WERI-Rb-1 (cell line): ENCODE data around the gene EIF4E2.

ENCODE experiments used
- DNase-seq: peaks from one replicate; pipeline ENCODE4 v3.0.0-alpha.2; 2020
- H3K27ac ChIP-seq: fragments of 250-450 bp; sonication (Bioruptor Pico); 2 replicates; pipeline ENCODE4 v1.5.1; 2020; ENCODE audit warnings: mild to moderate bottlenecking, moderate library complexity
- H3K27me3 ChIP-seq: fragments of 250-450 bp; sonication (Bioruptor Pico); 2 replicates; pipeline ENCODE4 v1.5.1; 2021; ENCODE audit warnings: mild to moderate bottlenecking, low read depth, moderate library complexity; ENCODE audit not compliant: insufficient read depth, severe bottlenecking
- H3K36me3 ChIP-seq: fragments of 250-450 bp; sonication (Bioruptor Pico); 2 replicates; pipeline ENCODE4 v1.5.1; 2020; ENCODE audit warnings: mild to moderate bottlenecking, moderate library complexity
- H3K4me3 ChIP-seq: 2 replicates; pipeline ENCODE4 v1.5.1; 2011; ENCODE audit warnings: low read depth, mild to moderate bottlenecking, control low read depth, low read length
- H3K9me3 ChIP-seq: fragments of 250-450 bp; sonication (Bioruptor Pico); 2 replicates; pipeline ENCODE4 v1.5.1; 2021; ENCODE audit warnings: mild to moderate bottlenecking, moderate library complexity; ENCODE audit not compliant: severe bottlenecking
- CTCF ChIP-seq: IDR thresholded peaks from 2 replicates; pipeline ENCODE4 v1.5.1; 2011; ENCODE audit warnings: low read depth, mild to moderate bottlenecking, control low read depth, inconsistent platforms, low read length

EIF4E2 gene

DNA sequence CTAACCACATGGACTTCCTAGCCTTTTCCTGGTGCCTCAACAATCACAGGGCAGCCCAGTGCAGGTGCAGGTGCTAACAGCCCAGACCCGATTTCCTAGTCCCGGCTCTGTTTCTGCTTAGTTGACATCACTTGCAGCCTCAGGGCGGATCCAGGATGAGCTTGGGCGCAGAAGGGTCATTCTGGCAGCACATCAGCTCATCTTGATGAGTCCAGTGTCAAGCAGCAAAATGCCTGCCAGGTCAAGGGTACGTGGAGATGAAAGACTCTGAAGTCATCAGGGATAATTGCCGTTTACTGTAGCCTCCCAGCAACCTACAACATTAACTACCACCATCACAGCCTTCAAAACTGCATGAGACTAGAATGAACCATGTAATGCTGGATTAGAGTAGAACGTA, 43.5 kb downstream of the EIF4E2 start:
- Histone ChIP-seq H3K27ac (no peak overlapping the region), H3K27me3 (no peaks in the 10 kb centered on the region), H3K9me3 (no peaks in the 10 kb centered on the region), H3K4me3 (no peak overlapping the region), H3K36me3 (no peaks in the 10 kb centered on the region)
- DNase-seq, result no peak
- TF ChIP-seq CTCF, result no peak

DNA sequence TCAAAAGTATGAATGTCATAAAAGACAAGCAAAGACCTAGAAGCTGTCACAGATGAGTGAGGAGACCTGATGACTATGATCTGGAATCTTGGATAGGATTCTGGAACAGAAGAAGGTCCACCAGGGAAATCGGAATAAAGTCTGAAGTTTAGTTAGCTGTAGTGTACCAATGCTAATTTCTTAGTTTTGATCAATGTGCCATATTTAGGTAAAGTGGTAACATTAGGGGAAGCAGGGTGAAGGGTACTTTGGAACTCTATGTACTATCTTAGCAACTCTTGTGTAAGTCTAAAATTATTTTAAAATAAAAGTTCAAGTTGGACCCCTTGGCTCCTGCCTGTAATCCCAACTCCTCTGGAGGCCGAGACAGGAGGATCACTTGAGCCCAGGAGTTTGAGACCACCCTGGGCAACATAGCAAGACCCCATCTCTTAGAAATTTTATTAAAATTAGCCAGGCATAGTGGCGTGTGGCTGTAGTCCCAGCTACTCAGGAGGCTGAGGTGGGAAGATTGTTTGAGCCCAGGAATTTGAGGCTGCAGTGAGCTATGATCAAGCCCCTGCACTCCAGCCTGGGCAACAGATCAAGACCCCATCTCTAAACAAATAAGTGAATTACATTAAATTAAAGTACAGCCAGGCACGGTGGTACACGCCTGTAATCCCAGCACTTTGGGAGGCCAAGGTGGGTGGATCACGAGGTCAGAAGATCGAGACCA, 47.0 kb downstream of the EIF4E2 start:
- H3K4me3 ChIP-seq, result no peak overlapping the region
- no peak for DNase-seq
- no peaks in the 10 kb centered on the region for H3K36me3 ChIP-seq
- no peaks in the 10 kb centered on the region for H3K27me3 ChIP-seq
- H3K27ac ChIP-seq, result no peak overlapping the region
- H3K9me3 ChIP-seq, result no peaks in the 10 kb centered on the region
- TF ChIP-seq CTCF, result no peak

DNA sequence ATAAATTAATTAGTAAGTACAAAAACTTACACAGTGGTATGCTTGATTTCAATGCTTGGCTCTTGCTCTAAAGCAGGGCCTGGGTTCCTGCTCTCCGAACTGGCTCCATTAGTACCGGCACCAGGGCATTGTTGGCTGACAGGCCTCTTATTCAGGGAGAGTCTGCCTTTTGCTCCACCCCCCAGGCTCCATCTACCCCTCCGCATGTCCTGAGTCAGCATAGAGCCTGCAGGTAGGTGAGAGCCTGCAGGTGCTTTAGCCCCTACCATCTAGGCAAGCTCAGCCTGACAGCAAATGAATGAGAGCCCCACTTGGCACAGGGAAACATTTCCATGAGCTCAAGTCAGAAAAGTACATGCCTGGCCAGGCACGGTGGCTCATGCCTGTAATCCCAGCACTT, 47.8 kb downstream of the EIF4E2 start:
- Histone ChIP-seq H3K36me3 (no peaks in the 10 kb centered on the region), H3K27ac (no peak overlapping the region), H3K4me3 (no peak overlapping the region), H3K27me3 (no peaks in the 10 kb centered on the region), H3K9me3 (no peaks in the 10 kb centered on the region)
- no peak for DNase-seq
- no peak for TF ChIP-seq CTCF

DNA sequence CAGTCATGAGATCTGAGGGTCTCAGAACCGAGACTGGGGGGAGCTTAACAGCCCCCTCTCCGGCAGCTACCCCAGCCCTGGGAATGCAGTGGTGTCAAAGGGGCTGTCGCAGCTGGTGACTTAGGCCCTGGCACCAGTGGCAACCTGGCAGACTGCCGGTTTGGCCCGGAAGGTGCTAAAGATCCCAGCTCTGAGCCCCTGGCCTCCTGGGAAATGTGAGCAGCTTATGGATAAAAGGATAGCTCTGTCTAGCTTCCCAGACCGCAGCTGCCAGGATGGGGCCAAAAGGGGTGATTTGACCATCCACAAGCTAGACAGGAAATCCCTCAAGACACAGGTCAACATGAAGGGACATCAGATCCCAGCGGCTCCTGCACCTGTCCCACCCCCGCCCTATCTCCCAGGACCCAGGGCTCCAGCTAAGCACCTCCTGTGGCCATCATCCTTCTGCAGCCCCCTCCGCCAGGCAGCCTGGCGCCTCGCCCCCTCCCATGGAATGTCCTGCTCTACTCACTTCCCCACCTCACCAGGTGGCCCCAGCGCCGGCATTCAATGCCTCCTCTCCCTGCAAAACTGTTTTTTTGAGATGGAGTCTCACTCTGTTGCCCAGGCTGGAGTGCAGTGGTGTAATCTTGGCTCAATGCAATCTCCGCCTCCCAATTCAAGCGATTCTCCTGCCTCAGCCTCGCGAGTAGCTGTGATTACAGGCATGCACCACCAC, 49.7 kb downstream of the EIF4E2 start:
- H3K36me3 ChIP-seq, result no peaks in the 10 kb centered on the region
- H3K9me3 ChIP-seq, result no peaks in the 10 kb centered on the region
- TF ChIP-seq CTCF, result no peak
- H3K27me3 ChIP-seq, result no peaks in the 10 kb centered on the region
- H3K4me3 ChIP-seq, result no peak overlapping the region
- H3K27ac ChIP-seq, result no peak overlapping the region
- peak; percentile 48 for DNase-seq

GRCh38 chr2:232603283-232603682, 52.8 kb downstream of the EIF4E2 start:
- TF ChIP-seq CTCF, result no peak

More at GRCh38 chr2:232603283-232603682, 52.8 kb downstream of the EIF4E2 start:
- H3K36me3 ChIP-seq, result no peaks in the 10 kb centered on the region
- H3K4me3 ChIP-seq, result no peak overlapping the region
- H3K9me3 ChIP-seq, result no peaks in the 10 kb centered on the region
- H3K27ac ChIP-seq, result no peak overlapping the region
- DNase-seq, result no peak
- H3K27me3 ChIP-seq, result no peaks in the 10 kb centered on the region
